Measurements from ENCODE around the gene MACROD1.

MACROD1 gene

DNA sequence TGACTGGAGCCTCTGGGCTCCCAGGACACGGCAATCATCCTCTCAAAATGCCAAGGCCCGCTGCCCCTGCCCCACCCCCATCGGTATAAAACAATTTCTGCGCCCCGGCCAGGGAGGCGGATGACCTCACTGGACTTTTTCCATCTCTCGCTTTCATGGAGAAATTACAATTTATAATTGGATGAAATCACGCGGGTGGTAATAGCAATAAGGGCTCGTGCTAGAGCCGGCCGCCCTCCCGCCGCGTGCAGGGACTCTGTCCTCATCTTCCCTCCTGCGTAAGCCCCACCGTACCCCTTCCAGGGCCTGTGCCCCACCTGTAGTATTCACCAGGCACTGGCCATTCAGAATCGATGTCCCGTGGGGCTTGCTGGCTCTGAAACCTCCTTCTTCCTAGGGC, 64.5 kb downstream of the MACROD1 start:
- no peaks in the 10 kb centered on the region for H3K36me3 ChIP-seq (ENCODE audit: control insufficient read depth, insufficient read depth, low read length)
- H3K27ac ChIP-seq = no peak overlapping the region
- no peak overlapping the region for H3K4me3 ChIP-seq (ENCODE audit: low read depth, low read length)
- TF ChIP-seq, protein P1, sequence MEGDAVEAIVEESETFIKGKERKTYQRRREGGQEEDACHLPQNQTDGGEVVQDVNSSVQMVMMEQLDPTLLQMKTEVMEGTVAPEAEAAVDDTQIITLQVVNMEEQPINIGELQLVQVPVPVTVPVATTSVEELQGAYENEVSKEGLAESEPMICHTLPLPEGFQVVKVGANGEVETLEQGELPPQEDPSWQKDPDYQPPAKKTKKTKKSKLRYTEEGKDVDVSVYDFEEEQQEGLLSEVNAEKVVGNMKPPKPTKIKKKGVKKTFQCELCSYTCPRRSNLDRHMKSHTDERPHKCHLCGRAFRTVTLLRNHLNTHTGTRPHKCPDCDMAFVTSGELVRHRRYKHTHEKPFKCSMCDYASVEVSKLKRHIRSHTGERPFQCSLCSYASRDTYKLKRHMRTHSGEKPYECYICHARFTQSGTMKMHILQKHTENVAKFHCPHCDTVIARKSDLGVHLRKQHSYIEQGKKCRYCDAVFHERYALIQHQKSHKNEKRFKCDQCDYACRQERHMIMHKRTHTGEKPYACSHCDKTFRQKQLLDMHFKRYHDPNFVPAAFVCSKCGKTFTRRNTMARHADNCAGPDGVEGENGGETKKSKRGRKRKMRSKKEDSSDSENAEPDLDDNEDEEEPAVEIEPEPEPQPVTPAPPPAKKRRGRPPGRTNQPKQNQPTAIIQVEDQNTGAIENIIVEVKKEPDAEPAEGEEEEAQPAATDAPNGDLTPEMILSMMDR (IDR thresholded peaks at IDR 0.05) = no peak
- no peak overlapping the region for H3K9ac ChIP-seq
- H3K27me3 ChIP-seq (ENCODE audit: control insufficient read depth, insufficient read depth, low read length) = no peaks in the 10 kb centered on the region
- H3K79me2 ChIP-seq = no peaks in the 10 kb centered on the region
- H2AFZ ChIP-seq = no peak overlapping the region
- H3K9me3 ChIP-seq (ENCODE audit: control insufficient read depth, low read length) = no peaks in the 10 kb centered on the region
- no peaks in the 10 kb centered on the region for H3K4me1 ChIP-seq
- no peak overlapping the region for H3K4me2 ChIP-seq (ENCODE audit: low read length)

DNA sequence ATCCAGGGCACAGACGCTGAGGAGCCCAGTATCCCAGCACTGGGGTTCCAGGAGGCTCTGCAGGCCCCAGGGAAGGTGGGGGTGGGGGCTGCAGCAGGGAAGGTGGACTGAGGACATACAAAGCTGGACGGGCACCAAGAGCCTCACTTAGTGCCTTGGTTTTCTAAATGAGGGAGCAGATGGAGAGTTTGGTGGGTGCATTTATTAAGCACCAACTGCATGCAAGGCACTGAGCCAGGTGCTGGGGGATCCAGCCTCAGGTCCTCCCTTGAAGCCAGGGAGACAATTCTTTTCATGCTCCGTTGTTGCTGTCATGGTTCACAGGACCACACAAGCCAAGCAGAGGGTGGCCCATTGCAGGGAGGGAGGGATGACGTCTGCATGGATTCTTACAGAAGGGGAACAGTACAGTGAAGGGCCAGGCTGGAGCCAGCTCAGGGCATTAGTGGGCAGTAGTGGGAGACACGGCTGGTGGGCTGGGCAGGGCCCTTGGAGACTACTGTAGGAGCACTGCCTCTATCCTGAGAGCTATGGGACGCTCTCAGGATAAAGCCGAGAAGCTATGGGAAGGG, 65.0 kb downstream of the MACROD1 start:
- H3K4me2 ChIP-seq (ENCODE audit: low read length) = no peak overlapping the region
- H2AFZ ChIP-seq = no peak overlapping the region
- no peaks in the 10 kb centered on the region for H3K36me3 ChIP-seq (ENCODE audit: control insufficient read depth, insufficient read depth, low read length)
- no peaks in the 10 kb centered on the region for H3K79me2 ChIP-seq
- no peak overlapping the region for H3K9ac ChIP-seq
- no peak overlapping the region for H3K27ac ChIP-seq
- H3K4me1 ChIP-seq = no peaks in the 10 kb centered on the region
- no peaks in the 10 kb centered on the region for H3K9me3 ChIP-seq (ENCODE audit: control insufficient read depth, low read length)
- no peak overlapping the region for H3K4me3 ChIP-seq (ENCODE audit: low read depth, low read length)
- TF ChIP-seq, protein P1 (IDR thresholded peaks at IDR 0.05) = no peak
- no peaks in the 10 kb centered on the region for H3K27me3 ChIP-seq (ENCODE audit: control insufficient read depth, insufficient read depth, low read length)

DNA sequence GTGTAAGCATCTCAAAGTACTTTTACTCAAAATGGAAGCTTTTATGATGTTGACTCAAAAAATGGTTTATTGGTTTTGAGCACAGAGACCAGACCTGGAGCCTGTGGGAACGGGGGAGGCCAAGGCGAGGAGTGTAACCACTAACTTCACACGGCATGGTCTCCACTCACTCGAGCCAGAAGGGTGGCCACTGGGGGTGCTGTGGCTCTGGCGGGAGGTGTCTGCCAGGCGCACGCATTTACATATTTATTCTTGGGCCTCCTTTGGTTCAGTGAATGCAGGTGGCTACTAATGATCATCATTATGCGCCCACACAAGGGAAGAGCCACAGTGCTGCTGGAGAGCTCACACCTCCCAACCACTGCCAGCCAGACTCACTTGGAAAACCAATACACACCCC, 65.6 kb downstream of the MACROD1 start:
- Histone ChIP-seq H3K9ac (no peak overlapping the region), H3K27ac (no peak overlapping the region)

DNA sequence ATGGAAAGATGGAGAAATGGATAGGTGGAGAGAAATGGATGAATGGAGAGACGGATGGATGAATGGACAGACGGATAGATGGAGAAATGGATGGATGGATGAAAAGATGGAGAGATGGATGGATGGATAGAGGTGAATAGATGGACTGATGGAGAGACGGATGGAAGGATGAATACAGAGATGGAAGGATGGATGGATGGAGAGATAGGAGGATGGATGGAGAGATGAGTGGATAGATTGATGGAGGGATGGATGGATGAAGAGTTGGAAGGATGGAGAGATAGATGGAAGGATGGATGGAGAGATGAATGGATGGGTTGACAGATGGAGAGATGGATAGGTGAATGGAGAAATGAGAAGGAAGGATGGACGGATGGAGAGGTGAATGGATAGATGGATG, 66.5 kb downstream of the MACROD1 start:
- Histone ChIP-seq H3K9ac (no peak overlapping the region), H3K27me3 (ENCODE audit: control insufficient read depth, insufficient read depth, low read length) (no peaks in the 10 kb centered on the region), H2AFZ (no peak overlapping the region), H3K9me3 (ENCODE audit: control insufficient read depth, low read length) (no peaks in the 10 kb centered on the region), H3K36me3 (ENCODE audit: control insufficient read depth, insufficient read depth, low read length) (no peaks in the 10 kb centered on the region), H3K27ac (no peak overlapping the region), H3K4me3 (ENCODE audit: low read depth, low read length) (no peak overlapping the region), H3K4me2 (ENCODE audit: low read length) (no peak overlapping the region), H3K79me2 (no peaks in the 10 kb centered on the region), H3K4me1 (no peaks in the 10 kb centered on the region)
- TF ChIP-seq, protein P1 (IDR thresholded peaks at IDR 0.05) = no peak

More for the DNA sequence above, 65.6 kb downstream of the MACROD1 start:
- no peak overlapping the region for H3K4me2 ChIP-seq (ENCODE audit: low read length)
- H3K4me3 ChIP-seq (ENCODE audit: low read depth, low read length) = no peak overlapping the region
- no peaks in the 10 kb centered on the region for H3K27me3 ChIP-seq (ENCODE audit: control insufficient read depth, insufficient read depth, low read length)
- H3K4me1 ChIP-seq = no peaks in the 10 kb centered on the region
- H2AFZ ChIP-seq = no peak overlapping the region
- H3K36me3 ChIP-seq (ENCODE audit: control insufficient read depth, insufficient read depth, low read length) = no peaks in the 10 kb centered on the region
- H3K79me2 ChIP-seq = no peaks in the 10 kb centered on the region
- H3K9me3 ChIP-seq (ENCODE audit: control insufficient read depth, low read length) = no peaks in the 10 kb centered on the region
- TF ChIP-seq, protein P1 (IDR thresholded peaks at IDR 0.05) = no peak

DNA sequence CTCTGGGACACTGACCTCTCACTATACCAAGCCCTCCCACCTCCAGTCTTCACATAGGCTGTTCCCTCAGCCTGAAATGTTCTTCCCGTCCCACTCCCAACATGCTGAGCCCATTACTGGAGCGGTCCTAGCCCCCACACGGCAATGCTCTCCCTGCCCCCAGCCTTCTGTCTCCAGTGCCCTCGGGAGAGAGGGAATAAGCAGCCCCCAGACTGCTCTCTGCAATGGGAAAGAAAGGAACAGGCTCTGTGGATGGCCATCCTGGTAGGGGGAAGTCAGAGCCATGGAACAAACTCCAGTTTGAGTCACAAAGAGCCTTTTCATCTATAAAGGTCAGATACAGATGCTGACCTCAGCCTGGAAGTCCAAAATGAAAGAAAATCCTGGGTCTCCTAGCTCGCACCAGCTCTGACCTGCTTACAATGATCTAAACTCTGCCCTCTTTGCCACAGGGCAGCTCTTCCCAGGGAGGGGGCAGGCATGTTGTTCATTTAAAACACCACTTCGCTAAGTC, 67.5 kb downstream of the MACROD1 start:
- H3K27me3 ChIP-seq (ENCODE audit: control insufficient read depth, insufficient read depth, low read length) = no peaks in the 10 kb centered on the region
- no peaks in the 10 kb centered on the region for H3K4me1 ChIP-seq
- no peak overlapping the region for H3K27ac ChIP-seq
- no peak overlapping the region for H3K4me2 ChIP-seq (ENCODE audit: low read length)
- H3K9me3 ChIP-seq (ENCODE audit: control insufficient read depth, low read length) = no peaks in the 10 kb centered on the region
- no peak overlapping the region for H3K9ac ChIP-seq
- TF ChIP-seq, protein P1 (IDR thresholded peaks at IDR 0.05) = no peak
- no peak overlapping the region for H3K4me3 ChIP-seq (ENCODE audit: low read depth, low read length)
- no peaks in the 10 kb centered on the region for H3K36me3 ChIP-seq (ENCODE audit: control insufficient read depth, insufficient read depth, low read length)
- H3K79me2 ChIP-seq = no peaks in the 10 kb centered on the region
- no peak overlapping the region for H2AFZ ChIP-seq
